Endothelial cell of umbilical vein (primary cell): ENCODE results near the gene ACR.
A peak's percentile ranks its signal among the peaks of the same experiment; 100 is the strongest.

Experiments used
- EZH2 ChIP-seq: IDR thresholded peaks from 2 replicates; pipeline ENCODE4 v1.6.1; 2012; ENCODE audit warnings: borderline replicate concordance, low read depth, mild to moderate bottlenecking, moderate library complexity, low read length, inconsistent platforms; ENCODE audit not compliant: severe bottlenecking
- FOS ChIP-seq: IDR thresholded peaks from 2 replicates; pipeline ENCODE4 v1.6.1; 2011; ENCODE audit warnings: mild to moderate bottlenecking, low read length, moderate library complexity, borderline replicate concordance; ENCODE audit not compliant: insufficient read depth
- JUN ChIP-seq: IDR thresholded peaks from 2 replicates; pipeline ENCODE4 v1.6.1; 2011; ENCODE audit warnings: borderline replicate concordance, low read depth; ENCODE audit not compliant: insufficient read length, insufficient read depth
- MAX ChIP-seq: IDR thresholded peaks from 2 replicates; pipeline ENCODE4 v1.6.1; 2011; ENCODE audit not compliant: insufficient read depth, insufficient read length
- MYC ChIP-seq: IDR thresholded peaks from one replicate; pipeline ENCODE4 v1.6.1; 2011; ENCODE audit warnings: mild to moderate bottlenecking, low read depth, low read length
- POLR2A ChIP-seq: IDR thresholded peaks from 2 replicates; pipeline ENCODE4 v1.6.1; 2012; ENCODE audit warnings: low read depth, mild to moderate bottlenecking, control low read depth, low read length
- POLR2AphosphoS5 ChIP-seq: IDR thresholded peaks from 2 replicates; pipeline ENCODE4 v1.6.1; 2012; ENCODE audit warnings: low read depth, mild to moderate bottlenecking, control low read depth, low read length, moderate library complexity; ENCODE audit not compliant: insufficient read depth
- TF ChIP-seq, protein P1 (sequence below), 2 donors: IDR thresholded peaks; 1 replicate in 1 of 2; 2 replicates in 1 of 2; pipeline ENCODE4 v1.5.1; 2011; ENCODE audit warnings: low read length in 2 of 2, mild to moderate bottlenecking in 2 of 2, moderate library complexity in 2 of 2, control low read depth in 1 of 2, inconsistent platforms in 1 of 2, low read depth in 1 of 2; ENCODE audit not compliant: insufficient read depth in 1 of 2; ENCODE audit errors: extremely low read depth in 1 of 2

DNA sequence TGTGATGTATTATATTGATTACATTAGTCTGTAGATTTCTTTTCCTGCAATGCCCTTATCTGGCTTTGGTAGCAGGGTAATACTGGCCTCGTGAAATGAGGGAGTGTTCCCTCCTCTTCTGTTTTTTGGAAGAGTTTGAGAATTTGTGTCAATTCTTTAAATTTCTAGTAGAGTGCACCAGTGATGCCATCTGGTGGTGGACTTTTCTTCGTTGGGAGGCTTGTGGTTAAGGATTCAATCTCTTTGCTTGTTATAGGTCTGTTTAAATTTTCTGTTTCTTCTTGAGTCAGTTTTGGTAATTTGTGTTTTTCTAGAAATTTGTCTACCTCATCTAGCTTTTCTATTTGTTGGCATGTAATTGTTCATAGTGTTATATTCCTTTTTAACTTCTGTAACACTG is 46.5 kb upstream of the ACR start:
- TF ChIP-seq POLR2AphosphoS5 = no peak
- no peak for TF ChIP-seq MAX
- no peak for TF ChIP-seq EZH2
- TF ChIP-seq, protein P1, sequence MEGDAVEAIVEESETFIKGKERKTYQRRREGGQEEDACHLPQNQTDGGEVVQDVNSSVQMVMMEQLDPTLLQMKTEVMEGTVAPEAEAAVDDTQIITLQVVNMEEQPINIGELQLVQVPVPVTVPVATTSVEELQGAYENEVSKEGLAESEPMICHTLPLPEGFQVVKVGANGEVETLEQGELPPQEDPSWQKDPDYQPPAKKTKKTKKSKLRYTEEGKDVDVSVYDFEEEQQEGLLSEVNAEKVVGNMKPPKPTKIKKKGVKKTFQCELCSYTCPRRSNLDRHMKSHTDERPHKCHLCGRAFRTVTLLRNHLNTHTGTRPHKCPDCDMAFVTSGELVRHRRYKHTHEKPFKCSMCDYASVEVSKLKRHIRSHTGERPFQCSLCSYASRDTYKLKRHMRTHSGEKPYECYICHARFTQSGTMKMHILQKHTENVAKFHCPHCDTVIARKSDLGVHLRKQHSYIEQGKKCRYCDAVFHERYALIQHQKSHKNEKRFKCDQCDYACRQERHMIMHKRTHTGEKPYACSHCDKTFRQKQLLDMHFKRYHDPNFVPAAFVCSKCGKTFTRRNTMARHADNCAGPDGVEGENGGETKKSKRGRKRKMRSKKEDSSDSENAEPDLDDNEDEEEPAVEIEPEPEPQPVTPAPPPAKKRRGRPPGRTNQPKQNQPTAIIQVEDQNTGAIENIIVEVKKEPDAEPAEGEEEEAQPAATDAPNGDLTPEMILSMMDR (IDR thresholded peaks at IDR 0.05; ENCODE audit: extremely low read depth in 1 of 2, insufficient read depth in 1 of 2, low read depth in 1 of 2, low read length in 2 of 2) = peak; percentile 44 to 47
- TF ChIP-seq POLR2A = no peak
- no peak for TF ChIP-seq JUN
- no peak for TF ChIP-seq FOS
- no peak for TF ChIP-seq MYC
